NB4 (cell line): ENCODE measurements around the gene MTIF3.

Source experiments
- MAX ChIP-seq: IDR thresholded peaks from 2 replicates; pipeline ENCODE4 v1.6.1; 2011; ENCODE audit warnings: low read depth, low read length
- MYC ChIP-seq: IDR thresholded peaks from 2 replicates; pipeline ENCODE4 v1.6.1; 2011; ENCODE audit warnings: low read depth, low read length
- POLR2A ChIP-seq: IDR thresholded peaks from 2 replicates; pipeline ENCODE4 v1.6.1; 2011; ENCODE audit warnings: mild to moderate bottlenecking; ENCODE audit not compliant: insufficient read length; ENCODE audit errors: extremely low read depth
- TF ChIP-seq, protein P1 (sequence below): IDR thresholded peaks from one replicate; pipeline ENCODE4 v1.5.1; 2012; ENCODE audit warnings: low read depth, low read length

GRCh38 chr13:27409013-27409412 lies 41.4 kb downstream of the MTIF3 start:
- TF ChIP-seq, protein P1, sequence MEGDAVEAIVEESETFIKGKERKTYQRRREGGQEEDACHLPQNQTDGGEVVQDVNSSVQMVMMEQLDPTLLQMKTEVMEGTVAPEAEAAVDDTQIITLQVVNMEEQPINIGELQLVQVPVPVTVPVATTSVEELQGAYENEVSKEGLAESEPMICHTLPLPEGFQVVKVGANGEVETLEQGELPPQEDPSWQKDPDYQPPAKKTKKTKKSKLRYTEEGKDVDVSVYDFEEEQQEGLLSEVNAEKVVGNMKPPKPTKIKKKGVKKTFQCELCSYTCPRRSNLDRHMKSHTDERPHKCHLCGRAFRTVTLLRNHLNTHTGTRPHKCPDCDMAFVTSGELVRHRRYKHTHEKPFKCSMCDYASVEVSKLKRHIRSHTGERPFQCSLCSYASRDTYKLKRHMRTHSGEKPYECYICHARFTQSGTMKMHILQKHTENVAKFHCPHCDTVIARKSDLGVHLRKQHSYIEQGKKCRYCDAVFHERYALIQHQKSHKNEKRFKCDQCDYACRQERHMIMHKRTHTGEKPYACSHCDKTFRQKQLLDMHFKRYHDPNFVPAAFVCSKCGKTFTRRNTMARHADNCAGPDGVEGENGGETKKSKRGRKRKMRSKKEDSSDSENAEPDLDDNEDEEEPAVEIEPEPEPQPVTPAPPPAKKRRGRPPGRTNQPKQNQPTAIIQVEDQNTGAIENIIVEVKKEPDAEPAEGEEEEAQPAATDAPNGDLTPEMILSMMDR: no peak
- no peak for TF ChIP-seq POLR2A
- no peak for TF ChIP-seq MAX
- TF ChIP-seq MYC: no peak
